ENCODE results near the gene ZNF700.

- no peak for TF ChIP-seq CTCF (IDR thresholded peaks at IDR 0.05; ENCODE audit: low read depth, low read length)
- TF ChIP-seq POLR2A (IDR thresholded peaks at IDR 0.05; ENCODE audit: extremely low read depth, insufficient read length), result no peak
Measured at GRCh38 chr19:11995174-11995573, 70.3 kb downstream of the ZNF700 start.

Data from NB4 (cell line).